ENCODE data around the gene FOXL1.

DNA sequence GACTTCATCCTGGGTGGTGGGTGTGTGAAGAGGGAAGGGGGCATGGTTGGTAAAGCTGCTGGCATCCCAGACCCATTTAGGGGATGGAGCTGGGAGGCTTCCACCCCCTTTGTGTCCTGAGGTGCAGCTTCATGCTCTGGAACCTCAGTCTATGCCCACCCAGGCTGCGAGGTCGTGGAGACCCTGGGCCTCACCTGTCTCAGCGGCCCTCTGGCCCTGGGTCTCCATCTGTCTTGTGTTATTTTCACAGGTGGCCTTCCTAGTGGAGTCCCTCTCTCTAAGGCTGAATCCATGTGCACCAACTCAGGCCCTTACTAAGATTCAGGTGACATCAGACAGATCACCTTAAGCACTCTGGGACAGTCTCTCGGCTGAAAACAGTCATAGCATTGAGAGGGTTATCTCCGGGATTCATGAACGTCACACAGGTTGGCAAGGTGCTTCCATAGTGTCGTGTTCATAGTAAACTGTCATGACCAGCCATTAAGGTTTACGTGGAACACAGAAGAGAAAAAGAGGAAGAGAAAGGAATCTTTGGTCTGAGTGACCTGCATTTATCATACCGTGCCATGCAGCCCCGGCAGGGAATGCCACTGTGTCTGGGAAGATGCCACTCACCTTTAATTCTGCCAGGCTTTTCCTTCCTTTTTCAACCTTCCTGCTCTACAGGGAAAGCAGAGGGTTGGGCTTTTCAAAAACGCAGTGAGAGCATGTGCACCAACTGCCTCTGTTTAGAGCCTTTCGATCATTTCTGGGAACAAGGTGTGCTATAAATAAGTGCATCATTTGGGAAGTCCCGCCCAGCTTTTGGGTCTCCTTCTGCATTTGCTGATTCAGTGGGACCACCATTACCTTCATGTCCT, 4.5 kb upstream of the FOXL1 start:
- TF ChIP-seq POLR2A (IDR thresholded peaks at IDR 0.05; ENCODE audit: borderline replicate concordance, extremely low read depth, insufficient read depth, insufficient read length) (no peak), POLR2AphosphoS5 (IDR thresholded peaks at IDR 0.05; ENCODE audit: low read depth, low read length) (no peak), FOSL1 (IDR thresholded peaks at IDR 0.05; ENCODE audit: low read depth) (no peak), SP1 (IDR thresholded peaks at IDR 0.05; ENCODE audit: low read depth) (no peak), REST (IDR thresholded peaks at IDR 0.05; ENCODE audit: low read depth) (no peak), EZH2phosphoT487 (IDR thresholded peaks at IDR 0.05; ENCODE audit: borderline replicate concordance) (no peak)
- TF ChIP-seq, protein P1, sequence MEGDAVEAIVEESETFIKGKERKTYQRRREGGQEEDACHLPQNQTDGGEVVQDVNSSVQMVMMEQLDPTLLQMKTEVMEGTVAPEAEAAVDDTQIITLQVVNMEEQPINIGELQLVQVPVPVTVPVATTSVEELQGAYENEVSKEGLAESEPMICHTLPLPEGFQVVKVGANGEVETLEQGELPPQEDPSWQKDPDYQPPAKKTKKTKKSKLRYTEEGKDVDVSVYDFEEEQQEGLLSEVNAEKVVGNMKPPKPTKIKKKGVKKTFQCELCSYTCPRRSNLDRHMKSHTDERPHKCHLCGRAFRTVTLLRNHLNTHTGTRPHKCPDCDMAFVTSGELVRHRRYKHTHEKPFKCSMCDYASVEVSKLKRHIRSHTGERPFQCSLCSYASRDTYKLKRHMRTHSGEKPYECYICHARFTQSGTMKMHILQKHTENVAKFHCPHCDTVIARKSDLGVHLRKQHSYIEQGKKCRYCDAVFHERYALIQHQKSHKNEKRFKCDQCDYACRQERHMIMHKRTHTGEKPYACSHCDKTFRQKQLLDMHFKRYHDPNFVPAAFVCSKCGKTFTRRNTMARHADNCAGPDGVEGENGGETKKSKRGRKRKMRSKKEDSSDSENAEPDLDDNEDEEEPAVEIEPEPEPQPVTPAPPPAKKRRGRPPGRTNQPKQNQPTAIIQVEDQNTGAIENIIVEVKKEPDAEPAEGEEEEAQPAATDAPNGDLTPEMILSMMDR (IDR thresholded peaks at IDR 0.05 in 2 of 3, conservative IDR thresholded peaks at IDR 0.05 in 1 of 3; ENCODE audit: borderline replicate concordance in 1 of 3, insufficient read depth in 1 of 3, low read depth in 2 of 3, low read length in 2 of 3) = no peak

Measured in HCT116 (cell line).